ENCODE data around the gene ITGB2.

ITGB2 gene

DNA sequence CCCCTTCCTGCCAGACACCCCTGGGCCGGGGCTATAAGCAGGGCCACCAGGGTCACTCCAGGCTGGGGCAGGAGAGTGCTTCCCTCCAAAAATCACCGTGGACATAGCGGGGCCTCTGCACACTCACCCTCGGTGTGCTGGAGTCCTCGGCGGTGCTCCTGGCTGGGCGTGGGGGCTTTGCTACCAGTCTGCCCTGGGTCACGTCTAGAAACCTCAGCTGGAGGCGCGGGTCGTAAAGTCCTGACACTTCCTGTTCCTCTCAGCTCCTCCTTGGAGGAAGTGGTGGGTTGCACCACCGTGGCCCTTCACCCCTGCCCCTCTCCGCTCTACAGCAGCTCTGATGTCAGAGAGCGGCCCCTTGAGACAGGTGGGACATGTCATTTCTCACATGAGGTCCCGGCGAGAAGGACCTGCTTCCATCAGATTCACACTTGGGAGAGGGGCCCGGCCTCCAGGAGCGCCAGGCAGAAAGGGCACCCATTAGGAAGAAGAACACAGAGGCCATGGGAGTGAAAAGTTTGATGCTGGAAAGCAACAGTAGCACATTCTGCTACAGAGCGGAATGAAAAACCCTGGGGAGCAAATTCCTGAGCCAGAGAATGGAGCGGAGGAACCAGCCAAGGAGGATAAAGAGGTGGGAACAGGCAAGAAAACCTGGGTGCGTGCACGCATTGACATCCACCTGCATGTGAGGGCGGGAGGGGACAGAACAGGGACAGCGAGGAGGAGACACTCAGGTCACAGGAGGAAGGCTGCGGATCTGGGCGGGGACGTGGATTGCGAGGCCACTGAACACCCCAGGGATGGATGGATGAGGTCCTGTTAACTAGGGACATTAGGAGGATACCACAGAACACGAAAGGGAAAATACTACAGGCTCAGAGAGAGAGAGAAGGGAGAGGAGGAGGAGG lies at the start of gene ITGB2:
Gene ITGB2 (minus strand): TSS at position 206 of the 911 bp plus-strand sequence. CDS start 10,117 bp downstream, outside the sequence.
- no peak for DNase-seq (ENCODE audit: low read depth, low spot score)
- TF ChIP-seq, protein P1, sequence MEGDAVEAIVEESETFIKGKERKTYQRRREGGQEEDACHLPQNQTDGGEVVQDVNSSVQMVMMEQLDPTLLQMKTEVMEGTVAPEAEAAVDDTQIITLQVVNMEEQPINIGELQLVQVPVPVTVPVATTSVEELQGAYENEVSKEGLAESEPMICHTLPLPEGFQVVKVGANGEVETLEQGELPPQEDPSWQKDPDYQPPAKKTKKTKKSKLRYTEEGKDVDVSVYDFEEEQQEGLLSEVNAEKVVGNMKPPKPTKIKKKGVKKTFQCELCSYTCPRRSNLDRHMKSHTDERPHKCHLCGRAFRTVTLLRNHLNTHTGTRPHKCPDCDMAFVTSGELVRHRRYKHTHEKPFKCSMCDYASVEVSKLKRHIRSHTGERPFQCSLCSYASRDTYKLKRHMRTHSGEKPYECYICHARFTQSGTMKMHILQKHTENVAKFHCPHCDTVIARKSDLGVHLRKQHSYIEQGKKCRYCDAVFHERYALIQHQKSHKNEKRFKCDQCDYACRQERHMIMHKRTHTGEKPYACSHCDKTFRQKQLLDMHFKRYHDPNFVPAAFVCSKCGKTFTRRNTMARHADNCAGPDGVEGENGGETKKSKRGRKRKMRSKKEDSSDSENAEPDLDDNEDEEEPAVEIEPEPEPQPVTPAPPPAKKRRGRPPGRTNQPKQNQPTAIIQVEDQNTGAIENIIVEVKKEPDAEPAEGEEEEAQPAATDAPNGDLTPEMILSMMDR (IDR thresholded peaks at IDR 0.05; ENCODE audit: insufficient read depth, low read length, missing control alignments), result no peak
- POLR2A ChIA-PET, result no interaction called here
- H3K4me3 ChIP-seq (ENCODE audit: low read depth, low read length), result no peak within 1 kb of the TSS
- CTCF ChIA-PET, result interaction anchor here (1.5 kb wide), 1 partner anchor 12 kb away, joined by 3 read pairs; no protein-coding TSS in a partner anchor

DNA sequence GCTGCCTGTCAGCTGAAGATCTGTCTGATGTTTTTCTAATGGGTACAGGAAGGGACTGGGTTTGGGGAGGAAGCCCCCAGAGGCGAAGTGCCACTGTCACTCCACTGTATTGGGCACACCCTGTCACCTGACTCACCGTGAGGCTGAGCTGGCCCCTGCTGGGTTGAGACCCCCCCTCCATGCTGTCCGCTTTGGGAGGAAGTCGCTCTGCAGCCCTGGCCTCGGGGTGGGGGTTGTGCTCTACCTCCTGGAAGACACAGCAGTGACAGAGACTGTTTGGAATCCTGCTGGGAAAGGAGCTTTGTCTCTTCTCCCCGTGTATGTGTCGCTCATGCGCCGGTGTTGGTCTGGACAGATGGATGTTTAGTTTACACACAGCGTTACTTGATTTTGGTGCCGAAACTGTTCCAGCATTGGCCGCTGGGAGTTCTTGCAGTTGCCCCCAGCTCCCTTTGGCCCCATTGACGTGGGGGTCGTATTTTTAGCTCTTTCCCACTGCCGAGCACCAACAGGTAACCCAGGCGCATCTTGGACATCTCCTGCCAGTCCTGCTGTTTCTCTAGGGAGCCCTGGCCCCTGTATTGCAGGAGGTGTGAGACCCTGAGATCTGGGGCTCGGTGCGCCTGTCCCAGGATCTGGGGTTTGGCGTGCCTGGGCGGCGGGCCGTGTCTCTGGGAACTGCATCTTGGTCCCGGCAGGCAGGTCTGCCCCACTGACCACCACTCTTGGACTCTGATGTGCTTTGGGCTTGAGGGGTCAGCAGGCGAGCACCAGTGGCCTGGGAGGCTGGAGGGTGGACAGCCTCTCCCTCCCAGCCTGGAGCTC lies 49.4 kb upstream of the ITGB2 start:
- H3K4me3 ChIP-seq (ENCODE audit: low read depth, low read length), result no peak overlapping the region
- CTCF ChIA-PET, result interaction anchor here (0.6 to 2.2 kb wide), 8 partner anchors 9 to 167 kb away, joined by 3 to 10 read pairs (median 3); no protein-coding TSS in a partner anchor
- TF ChIP-seq, protein P1 (IDR thresholded peaks at IDR 0.05; ENCODE audit: insufficient read depth, low read length, missing control alignments), result no peak
- DNase-seq (ENCODE audit: low read depth, low spot score), result no peak
- POLR2A ChIA-PET, result interaction anchor here (0.7 kb wide), 1 partner anchor 167 kb away, joined by 3 read pairs; no protein-coding TSS in a partner anchor

DNA sequence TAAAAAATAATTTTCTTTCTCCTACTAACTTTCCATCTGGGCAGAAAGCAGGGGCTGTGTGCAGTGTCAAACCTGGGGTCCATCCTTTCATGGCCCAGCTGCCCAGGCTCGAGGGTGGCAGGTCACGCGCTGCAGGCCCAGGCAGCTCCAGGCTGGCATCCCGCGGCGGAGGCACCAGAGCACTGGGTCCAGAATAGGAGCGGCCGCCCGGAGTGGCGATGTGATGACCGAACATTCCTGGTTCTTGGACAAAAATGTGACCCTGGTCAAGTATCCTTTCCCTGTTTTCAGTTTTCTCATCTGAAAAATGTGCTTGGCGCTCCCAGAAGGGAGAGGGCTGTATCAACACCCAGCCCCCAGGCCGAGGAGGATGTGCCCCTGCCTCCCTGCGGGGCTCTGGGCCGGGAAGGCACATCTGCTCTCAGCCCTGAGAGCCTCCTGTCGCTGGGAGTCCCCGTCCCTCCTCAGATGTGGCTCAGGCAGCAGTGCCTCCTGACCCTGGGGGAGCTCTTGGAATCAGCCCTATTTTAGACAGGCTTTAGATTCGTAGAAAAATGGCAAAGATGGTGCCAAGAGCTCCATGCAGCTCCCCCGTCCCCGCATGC lies 48.5 kb upstream of the ITGB2 start:
- CTCF ChIA-PET, result interaction anchor here (1.1 to 2.2 kb wide), 5 partner anchors 8 to 168 kb away, joined by 3 to 10 read pairs (median 4); no protein-coding TSS in a partner anchor
- POLR2A ChIA-PET, result no interaction called here
- TF ChIP-seq, protein P1 (IDR thresholded peaks at IDR 0.05; ENCODE audit: insufficient read depth, low read length, missing control alignments), result no peak
- no peak overlapping the region for H3K4me3 ChIP-seq (ENCODE audit: low read depth, low read length)
- DNase-seq (ENCODE audit: low read depth, low spot score), result no peak

DNA sequence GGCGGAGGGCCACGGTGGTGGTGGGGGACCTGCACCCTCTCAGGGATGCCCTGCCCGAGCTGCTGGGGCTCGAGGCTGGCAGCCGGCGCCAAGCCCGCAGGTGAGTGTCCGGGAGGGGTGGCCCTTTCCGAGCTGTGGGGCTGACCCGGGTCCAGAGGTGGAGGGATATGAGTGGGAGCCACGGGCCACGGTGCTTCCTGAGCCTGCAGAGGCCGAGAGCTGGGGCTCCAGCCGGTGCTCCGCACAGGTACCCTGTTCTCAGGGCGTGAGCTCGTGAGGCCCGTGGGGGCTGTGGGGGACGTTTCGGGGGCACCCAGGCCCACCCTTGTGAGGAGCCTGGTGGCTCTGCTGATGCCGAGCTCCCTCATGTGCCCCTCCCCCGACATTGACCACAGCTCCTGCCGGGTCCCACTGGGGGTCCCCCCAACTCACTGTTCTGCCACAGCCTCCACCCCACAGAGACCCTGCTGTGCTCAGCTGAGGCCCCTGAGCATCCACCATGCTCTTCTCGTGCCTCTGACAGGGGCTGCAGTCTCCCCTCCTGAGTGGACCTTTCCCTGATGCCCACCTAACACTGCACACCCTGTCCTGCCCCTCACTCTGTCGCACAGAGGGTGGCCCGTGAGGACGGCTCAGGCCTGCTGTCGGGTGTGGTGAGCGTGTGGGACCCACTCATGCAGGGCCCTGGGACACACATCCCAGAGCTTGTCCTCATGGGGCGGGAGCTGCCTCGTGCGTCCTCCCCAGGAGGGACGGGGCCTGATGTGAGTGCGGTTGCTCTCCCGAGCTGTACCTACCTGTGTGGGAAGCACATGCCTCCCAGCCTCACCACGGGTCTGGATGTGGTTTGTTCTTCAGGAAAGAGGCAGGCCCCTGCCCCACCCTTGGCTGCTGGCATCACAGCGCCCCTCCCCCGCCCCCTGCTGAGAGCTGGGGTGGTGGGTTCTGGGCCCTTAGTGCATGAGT lies 46.7 kb upstream of the ITGB2 start:
- ChIA-PET POLR2A (no interaction called here), CTCF (interaction anchor here (0.9 to 27.1 kb wide), 5 partner anchors 9 to 171 kb away, joined by 3 to 601 read pairs (median 4); no protein-coding TSS in a partner anchor)
- DNase-seq (ENCODE audit: low read depth, low spot score), result no peak
- TF ChIP-seq, protein P1 (IDR thresholded peaks at IDR 0.05; ENCODE audit: insufficient read depth, low read length, missing control alignments), result no peak
- no peak overlapping the region for H3K4me3 ChIP-seq (ENCODE audit: low read depth, low read length)

All from AG04449 (cell line).